GM12878 (cell line): ENCODE results near the gene GPR151. TPM values are rescaled to one million over a fixed set of nuclear protein-coding genes. Genes with fewer than 3 reads are reported as not detected.

Experiments
- ATAC-seq: fragments of 200-7000 bp; cut with Tn5 transposase; 3 replicates; pipeline ENCODE4 v1.9.1; 2020; ENCODE audit warnings: mild to moderate bottlenecking, moderate library complexity
- BruUV-seq: library from RNA; stranded (reverse); fragments of 400-500 nt; replicated peaks from 2 replicates; lab custom pipeline; 2021; lab: Mats Ljungman, UMichigan
- CTCF ChIA-PET: fragments of 300-600 bp; sonication (Branson Sonifier 250); formaldehyde crosslinking; extraction: SDS; loops from one replicate; lab custom pipeline; 2021; ENCODE audit warnings: inconsistent platforms; lab: Yijun Ruan, JAX
- POLR2A ChIA-PET: fragments of 350-600 bp; formaldehyde crosslinking; extraction: SDS; loops from one replicate; lab custom pipeline; 2021; ENCODE audit warnings: inconsistent platforms; lab: Charles Lee
- RAD21 ChIA-PET: fragments of 300-600 bp; sonication (Branson Sonifier 250); formaldehyde crosslinking; loops from one replicate; lab custom pipeline; 2023; ENCODE audit warnings: antibody characterized with exemption; ENCODE audit not compliant: unreplicated experiment; lab: Charles Lee
- SMC1A ChIA-PET: fragments of 300-600 bp; sonication (Branson Sonifier 250); formaldehyde crosslinking; loops from one replicate; lab custom pipeline; 2023; ENCODE audit not compliant: unreplicated experiment, uncharacterized antibody; lab: Charles Lee
- DNase-seq: peaks from one replicate; pipeline ENCODE4 v3.0.0-alpha.2; 2011; ENCODE audit warnings: low read depth, low spot score
- FAIRE-seq: peaks from 3 replicates; lab custom pipeline; 2011; peaks lifted over from hg19 to GRCh38; lab: Jason Lieb, UNC
- H2AFZ ChIP-seq: 2 replicates; pipeline ENCODE4 v1.6.0; 2011; ENCODE audit warnings: low read depth, low read length, control low read depth; ENCODE audit not compliant: control insufficient read depth
- H3K27ac ChIP-seq: 2 replicates; pipeline ENCODE4 v1.5.1; 2011; ENCODE audit warnings: control low read depth; ENCODE audit not compliant: control insufficient read depth, insufficient read depth
- H3K27me3 ChIP-seq, 2 experiments: replicated peaks in 1 of 2; 2 replicates each; pipeline versions ENCODE4 v1.6.0 to v1.6.1; 2011; ENCODE audit warnings: low read length in 1 of 2; ENCODE audit not compliant: control insufficient read depth in 2 of 2, insufficient read depth in 2 of 2
- H3K36me3 ChIP-seq, 2 experiments: 2 replicates each; pipeline ENCODE4 v1.5.1; 2011; ENCODE audit warnings: low read length in 1 of 2; ENCODE audit not compliant: control insufficient read depth in 2 of 2, insufficient read depth in 2 of 2
- H3K4me1 ChIP-seq: 2 replicates; pipeline ENCODE4 v1.6.1; 2011; ENCODE audit warnings: mild to moderate bottlenecking, low read length, moderate library complexity, mixed read lengths; ENCODE audit not compliant: control insufficient read depth, insufficient read depth
- H3K4me2 ChIP-seq: 2 replicates; pipeline ENCODE4 v1.6.0; 2011; ENCODE audit warnings: control low read depth; ENCODE audit not compliant: control insufficient read depth, insufficient read depth
- H3K4me3 ChIP-seq: fragments of 200-600 bp; sonication (generic); 2 replicates; pipeline ENCODE4 v1.5.1; 2016
- H3K79me2 ChIP-seq: 2 replicates; pipeline ENCODE4 v1.6.0; 2011; ENCODE audit warnings: low read length; ENCODE audit not compliant: control insufficient read depth, insufficient read depth
- H3K9ac ChIP-seq: 2 replicates; pipeline ENCODE4 v1.8.0; 2011; ENCODE audit warnings: low read length, control low read depth, mixed read lengths; ENCODE audit not compliant: control insufficient read depth, insufficient read depth
- H3K9me3 ChIP-seq: replicated peaks from 3 replicates; pipeline ENCODE4 v1.5.1; 2011; ENCODE audit warnings: mild to moderate bottlenecking, low read length; ENCODE audit not compliant: control insufficient read depth, insufficient read depth
- H4K20me1 ChIP-seq: 2 replicates; pipeline ENCODE4 v1.6.0; 2011; ENCODE audit not compliant: control insufficient read depth, insufficient read depth
- POLR2A ChIP-seq: IDR thresholded peaks from 2 replicates; pipeline ENCODE4 v1.6.1; 2011; ENCODE audit warnings: low read depth, mild to moderate bottlenecking, low read length
- WRNIP1 ChIP-seq: IDR thresholded peaks from 2 replicates; pipeline ENCODE4 v1.6.1; 2011; ENCODE audit warnings: low read depth, low read length, improper control_type of control experiment, borderline replicate concordance
- ZNF217 ChIP-seq: fragments of 450-650 bp; IDR thresholded peaks from 2 replicates; pipeline ENCODE4 v1.6.1; 2017; ENCODE audit warnings: antibody characterized with exemption, mild to moderate bottlenecking
- WGBS: methylation state at CpG from one replicate; pipeline ENCODE4 v1.1.6; 2016; ENCODE audit warnings: low lambda C conversion rate; ENCODE audit not compliant: insufficient replicate concordance, insufficient coverage; ENCODE audit errors: missing lambda C conversion rate; 5-methylcytosine and 5-hydroxymethylcytosine counted together
- in situ Hi-C: fragments of 300-500 bp; cut with MboI; formaldehyde crosslinking; loops from 9 replicates; pipeline ENCODE4 v1.14.3; 2018; ENCODE audit warnings: mixed read lengths
- intact Hi-C: fragments of 100-400 bp; cut with micrococcal nuclease; formaldehyde crosslinking; loops from one replicate; pipeline ENCODE4 v1.14.2; 2022; ENCODE audit not compliant: unreplicated experiment
- polyA plus RNA-seq, 11 experiments: library from polyadenylated mRNA; depleted of rRNA in 4 of 11; unstranded in 6 of 11; stranded (reverse) in 5 of 11; fragments of >200 nt; fragmentation: Nextera tagmentation in 4 of 11; fragmentation: Illumina TruSeq in 1 of 11; extraction: Ambion mirVana in 4 of 11; extraction: Trizol in 1 of 11; gene quantifications; 1 replicate in 1 of 11; 2 replicates in 10 of 11; pipeline versions ENCODE4 v1.2.1 to v1.2.3, GENCODE V29; 2011 to 2016; ENCODE audit warnings: inconsistent platforms in 2 of 11, missing spikeins in 2 of 11, low read depth in 1 of 11
- small RNA-seq: library from RNA; depleted of rRNA; stranded (forward); fragments of <200 nt; gene quantifications from one replicate; pipeline ENCODE3, GENCODE V24; 2014
- total RNA-seq, 4 experiments: library from RNA; depleted of rRNA in 3 of 4; stranded (reverse); fragments of >200 nt in 3 of 4; fragmentation: Illumina TruSeq in 1 of 4; extraction: Trizol in 1 of 4; gene quantifications; 2 replicates each; pipeline versions ENCODE4 v1.2.1 to v1.2.3, GENCODE V29; 2013 to 2021

The GPR151 gene
- total and polyA plus RNA-seq, 10 of the 15 experiments (the other 5 are each of a cell fraction or from before 2014, with no cell fraction given), result 0.11 TPM; not detected in 9

DNA sequence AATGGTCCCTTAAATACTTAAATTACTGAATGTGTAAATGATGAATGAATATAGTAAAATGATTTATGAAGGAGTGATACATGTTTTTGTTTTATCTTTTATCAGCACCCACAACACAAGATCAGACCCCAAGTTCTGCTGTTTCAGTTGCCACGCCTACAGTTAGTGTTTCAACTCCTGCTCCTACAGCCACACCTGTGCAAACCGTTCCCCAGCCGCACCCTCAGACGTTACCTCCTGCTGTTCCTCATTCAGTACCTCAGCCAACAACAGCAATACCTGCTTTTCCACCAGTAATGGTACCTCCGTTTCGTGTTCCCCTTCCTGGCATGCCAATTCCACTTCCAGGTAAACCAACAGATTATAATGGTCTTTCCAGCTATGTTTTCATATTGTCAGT lies 52.5 kb downstream of the GPR151 start:
- H4K20me1 ChIP-seq, result no peaks in the 10 kb centered on the region
- no peaks in the 10 kb centered on the region for H3K4me1 ChIP-seq
- H3K9me3 ChIP-seq, result no peaks in the 10 kb centered on the region
- in situ Hi-C loops (loop anchor here (25.0 kb wide), 1 partner anchor 1949 kb away; no protein-coding TSS in a partner anchor), intact Hi-C loops (no loop called here)
- no TSS peak for BruUV-seq
- H3K27ac ChIP-seq, result no peak overlapping the region
- peaks cover 17% of the 10 kb centered on the region for H3K79me2 ChIP-seq
- DNase-seq, result no peak
- WGBS, result 93% methylated on average over 6 of the region's 6 CpGs
- FAIRE-seq, result no peak
- RAD21 ChIA-PET, result no interaction called here
- no peak overlapping the region for H2AFZ ChIP-seq
- no peak overlapping the region for H3K4me3 ChIP-seq
- no peak overlapping the region for H3K4me2 ChIP-seq
- SMC1A ChIA-PET, result no interaction called here
- CTCF ChIA-PET, result interaction anchor here (0.6 to 1.8 kb wide), 3 partner anchors 8 to 395 kb away, joined by 3 to 4 read pairs (median 4); no protein-coding TSS in a partner anchor
- ATAC-seq, result no peak
- no peaks in the 10 kb centered on the region for H3K27me3 ChIP-seq
- peaks cover 7 to 32% of the 10 kb centered on the region in 2 experiments for H3K36me3 ChIP-seq
- TF ChIP-seq WRNIP1 (no peak), ZNF217 (no peak), POLR2A (no peak)
- POLR2A ChIA-PET, result no interaction called here
- H3K9ac ChIP-seq, result no peak overlapping the region

Small RNA genes lying within 50 kb of the gene (small RNA-seq; reads per million reads assigned to genes)
- not detected for gene RF02271

Other genes with a start within 250 kb of the GPR151 start
- gene POU4F3, start 177.4 kb downstream of the GPR151 start, total RNA-seq (2014; rRNA removed), result 0.05 and 0.06 TPM in 2 replicates
- 0.09 TPM in 1 of 2 replicates, not detected in the other for gene POU4F3, start 177.4 kb downstream of the GPR151 start, total RNA-seq (2014; rRNA removed; fragmentation: Illumina TruSeq; extraction: Trizol)
- gene POU4F3, start 177.4 kb downstream of the GPR151 start, total RNA-seq (2021), result 0.08 TPM in 1 of 2 replicates, not detected in the other
- gene POU4F3, start 177.4 kb downstream of the GPR151 start, polyA plus RNA-seq (2011; rRNA removed), result not detected in 2 replicates
- 0.03 TPM in 1 of 2 replicates, not detected in the other for gene POU4F3, start 177.4 kb downstream of the GPR151 start, polyA plus RNA-seq (2014; fragmentation: Illumina TruSeq; extraction: Trizol)
- not detected for gene POU4F3, start 177.4 kb downstream of the GPR151 start, polyA plus RNA-seq (2014; fragmentation: Nextera tagmentation; extraction: Ambion mirVana)
- 0.08 TPM in 1 of 2 replicates, not detected in the other for gene POU4F3, start 177.4 kb downstream of the GPR151 start, polyA plus RNA-seq (2014; rRNA removed)
- under 1 TPM in 1 of 2 experiments, not detected in 1; 0.19 TPM for gene POU4F3, start 177.4 kb downstream of the GPR151 start, polyA plus RNA-seq (2016; fragmentation: Nextera tagmentation; extraction: Ambion mirVana)
- gene TCERG1, start 68.9 kb downstream of the GPR151 start, total RNA-seq (2014; rRNA removed), result 63.8 and 83.8 TPM in 2 replicates
- 95.0 and 98.0 TPM in 2 replicates for gene TCERG1, start 68.9 kb downstream of the GPR151 start, total RNA-seq (2014; rRNA removed; fragmentation: Illumina TruSeq; extraction: Trizol)
- 81.7 and 91.5 TPM in 2 replicates for gene TCERG1, start 68.9 kb downstream of the GPR151 start, total RNA-seq (2021)
- 117 and 131 TPM in 2 replicates for gene TCERG1, start 68.9 kb downstream of the GPR151 start, polyA plus RNA-seq (2011; rRNA removed)
- gene TCERG1, start 68.9 kb downstream of the GPR151 start, polyA plus RNA-seq (2014; fragmentation: Illumina TruSeq; extraction: Trizol), result 114 and 154 TPM in 2 replicates
- gene TCERG1, start 68.9 kb downstream of the GPR151 start, polyA plus RNA-seq (2014; fragmentation: Nextera tagmentation; extraction: Ambion mirVana), result 10 to 100 TPM; 51.5 to 65.8 TPM
- gene TCERG1, start 68.9 kb downstream of the GPR151 start, polyA plus RNA-seq (2014; rRNA removed), result 69.1 and 76.4 TPM in 2 replicates
- 10 to 100 TPM; 91.7 to 99.9 TPM for gene TCERG1, start 68.9 kb downstream of the GPR151 start, polyA plus RNA-seq (2016; fragmentation: Nextera tagmentation; extraction: Ambion mirVana)